ENCODE measurements around the gene MEAF6. TPM values are rescaled to one million over a fixed set of nuclear protein-coding genes. Genes with fewer than 3 reads are reported as not detected.
A peak's percentile ranks its signal among the peaks of the same experiment; 100 is the strongest.

The MEAF6 gene
- total and polyA plus RNA-seq, 2 of the 8 experiments (the other 6 are each of a cell fraction or from before 2014, with no cell fraction given), result 23.0 to 38.8 TPM

GRCh38 chr1:37474046-37474696 is 40.4 kb downstream of the MEAF6 start, which contains the start of gene ZC3H12A:
TSS of gene ZC3H12A (plus strand) at chr1:37474580. CDS start at chr1:37475497, 917 bp downstream.
- no peak within 1 kb of the TSS for H2AK5ac ChIP-seq (ENCODE audit: low read depth, low read length)
- 0 out of 2 replicates have a peak within 1 kb of the TSS, but pooled peaks have one; percentile 49 for H2BK5ac ChIP-seq (ENCODE audit: low read depth, low read length)
- no peak within 1 kb of the TSS for H3K27ac ChIP-seq (ENCODE audit: low read depth, low read length)
- peak within 1 kb of the TSS; percentile 46 to 76 (median 62) for H3K4me3 ChIP-seq (ENCODE audit: extremely low read depth in 1 of 4, insufficient read depth in 2 of 4, low read depth in 3 of 4, low read length in 4 of 4)
- H3K14ac ChIP-seq (ENCODE audit: insufficient read length), result no peak within 1 kb of the TSS
- peak within 1 kb of the TSS; percentile 98; the same call in 1 of the 2 replicates for H2BK12ac ChIP-seq (ENCODE audit: low read depth, low read length)
- CTCF ChIA-PET (ENCODE audit: partially characterized antibody), result interaction anchor here (0.6 to 17.4 kb wide), 6 partner anchors 8 to 926 kb away, joined by 3 to 213 read pairs (median 8); no protein-coding TSS in a partner anchor
- peak within 1 kb of the TSS in 3 of 4 experiments; percentile 39 to 55 (median 50); a peak in 6 of 7 replicates for H3K9ac ChIP-seq (replicated peaks in 1 of 4; ENCODE audit: extremely low read depth in 1 of 4, low read depth in 3 of 4, low read length in 3 of 4)
- peak within 1 kb of the TSS; percentile 42; the same call in 1 of the 2 replicates for H3K18ac ChIP-seq (ENCODE audit: extremely low read depth, low read length)
- H3K4ac ChIP-seq (replicated peaks; ENCODE audit: insufficient read length, low read depth, low read length), result peak within 1 kb of the TSS; percentile 54
- H2BK120ac ChIP-seq (replicated peaks; ENCODE audit: low read depth, low read length), result no peak within 1 kb of the TSS
- H4K91ac ChIP-seq (replicated peaks; ENCODE audit: insufficient read length, low read length), result peak within 1 kb of the TSS; percentile 7
- WGBS, 2 experiments (ENCODE audit: extremely low coverage in 1 of 2, insufficient coverage in 1 of 2, insufficient read length in 1 of 2, insufficient replicate concordance in 2 of 2, low coverage in 1 of 2, low lambda C conversion rate in 2 of 2, missing lambda C conversion rate in 1 of 2), result 5% methylated on average over 28 of the region's 78 CpGs; no CpG with 5 or more reads in 1 of the 2 experiments
- peaks cover 6% of the 10 kb centered on the region for H3K79me1 ChIP-seq (ENCODE audit: low read depth, low read length)
- peak within 1 kb of the TSS; percentile 94; the same call in 1 of the 2 replicates for H2BK20ac ChIP-seq (ENCODE audit: low read length)
- no peak within 1 kb of the TSS for H3K23ac ChIP-seq (ENCODE audit: insufficient read length)
- POLR2A ChIA-PET (ENCODE audit: partially characterized antibody), result interaction anchor here (0.7 to 5.7 kb wide), 16 partner anchors 10 to 623 kb away, joined by 3 to 68 read pairs (median 4); partner anchors contain the start of genes CDCA8 and MEAF6
- peaks cover 1 to 13% (median 9%) of the 10 kb centered on the region in 4 experiments; a peak in 6 of 7 replicates for H3K27me3 ChIP-seq (replicated peaks in 1 of 4; ENCODE audit: control insufficient read depth in 3 of 4, extremely low read depth in 1 of 4, insufficient read depth in 3 of 4, low read length in 3 of 4)
- peak within 1 kb of the TSS; percentile 75 to 98 for H3K4me2 ChIP-seq (ENCODE audit: insufficient read depth in 1 of 2, low read depth in 2 of 2, low read length in 2 of 2)
- H2AFZ ChIP-seq (ENCODE audit: low read length), result peak within 1 kb of the TSS; percentile 80; the same call in 1 of the 2 replicates
- H3K9me3 ChIP-seq (ENCODE audit: insufficient read depth in 2 of 2, low read depth in 1 of 2, low read length in 1 of 2), result no peaks in the 10 kb centered on the region
- peak within 1 kb of the TSS; percentile 99; the same call in 1 of the 2 replicates for H2BK15ac ChIP-seq (ENCODE audit: low read length)
- DNase-seq (ENCODE audit: low read depth in 1 of 2, low spot score in 2 of 2) (peak; percentile 70 to 88), FAIRE-seq (no peak)
- H3K4me1 ChIP-seq (replicated peaks in 1 of 4; ENCODE audit: control insufficient read depth in 3 of 4, insufficient read depth in 4 of 4, low read length in 3 of 4), result peaks cover 6 to 60% (median 36%) of the 10 kb centered on the region in 4 experiments
- no peak within 1 kb of the TSS for H3K56ac ChIP-seq (replicated peaks; ENCODE audit: insufficient read length, low read depth, low read length)
- peaks cover 0 to 26% of the 10 kb centered on the region in 2 experiments; a peak in 2 of 4 replicates for H3K79me2 ChIP-seq (ENCODE audit: control insufficient read depth in 1 of 2, insufficient read depth in 2 of 2, low read length in 2 of 2)
- H3K23me2 ChIP-seq (ENCODE audit: low read depth, low read length), result peaks cover 8% of the 10 kb centered on the region
- H3K36me3 ChIP-seq (ENCODE audit: control insufficient read depth in 2 of 4, insufficient read depth in 4 of 4, low read length in 3 of 4), result peaks cover 0 to 9% (median 4%) of the 10 kb centered on the region in 4 experiments; a peak in 4 of 8 replicates
- H4K20me1 ChIP-seq (replicated peaks in 1 of 2; ENCODE audit: control insufficient read depth in 1 of 2, insufficient read depth in 2 of 2, low read length in 2 of 2), result peaks cover 0 to 20% of the 10 kb centered on the region in 2 experiments
- H4K5ac ChIP-seq (ENCODE audit: insufficient read length, low read depth, low read length), result no peak within 1 kb of the TSS
- H4K8ac ChIP-seq (ENCODE audit: extremely low read depth, insufficient read depth, low read length), result peak within 1 kb of the TSS; percentile 3; the same call in 1 of the 2 replicates
- peak; percentile 32 for TF ChIP-seq KDM4A (IDR thresholded peaks at IDR 0.05; ENCODE audit: low read depth, low read length, severe bottlenecking)
- no peak for TF ChIP-seq HDAC6 (IDR thresholded peaks at IDR 0.05; ENCODE audit: low read depth, low read length)
- peak in 1 of 2 experiments; percentile 87; a peak in 2 of 4 replicates for TF ChIP-seq SIN3A (conservative IDR thresholded peaks at IDR 0.05 in 1 of 2, IDR thresholded peaks at IDR 0.05 in 1 of 2; ENCODE audit: low read depth in 1 of 2, low read length in 2 of 2)
- TF ChIP-seq SP2 (IDR thresholded peaks at IDR 0.05; ENCODE audit: low read length), result no peak
- TF ChIP-seq ATF2 (IDR thresholded peaks at IDR 0.05; ENCODE audit: low read length), result no peak
- peak; percentile 84 for TF ChIP-seq TBP (IDR thresholded peaks at IDR 0.05; ENCODE audit: low read depth, low read length)
- 0 out of 2 replicates have a peak, but pooled peaks have one; percentile 30 for TF ChIP-seq RBBP5 (IDR thresholded peaks at IDR 0.05; ENCODE audit: borderline replicate concordance, low read depth, low read length)
- no peak for TF ChIP-seq RFX5 (IDR thresholded peaks at IDR 0.05; ENCODE audit: borderline replicate concordance, low read depth, low read length)
